Osteocyte (in vitro differentiated cells): ENCODE measurements around the gene BPIFB4. TPM values are rescaled to one million over a fixed set of nuclear protein-coding genes. Genes with fewer than 3 reads are reported as not detected.

Experiments used
- DNase-seq: peaks from one replicate; pipeline ENCODE4 v3.0.0; 2021; ENCODE audit warnings: mixed read lengths; ENCODE audit not compliant: unreplicated experiment; ENCODE audit errors: extremely low spot score
- H3K27ac Mint-ChIP-seq: one replicate; pipeline ENCODE4 v1.8.0; 2021; ENCODE audit warnings: mild to moderate bottlenecking, mixed read lengths; ENCODE audit not compliant: unreplicated experiment
- H3K27me3 Mint-ChIP-seq: one replicate; pipeline ENCODE4 v1.8.0; 2021; ENCODE audit warnings: mixed read lengths; ENCODE audit not compliant: unreplicated experiment
- H3K36me3 Mint-ChIP-seq: one replicate; pipeline ENCODE4 v1.8.0; 2021; ENCODE audit warnings: mixed read lengths; ENCODE audit not compliant: unreplicated experiment
- H3K4me1 Mint-ChIP-seq: one replicate; pipeline ENCODE4 v1.8.0; 2021; ENCODE audit warnings: mixed read lengths; ENCODE audit not compliant: unreplicated experiment
- H3K4me3 Mint-ChIP-seq: one replicate; pipeline ENCODE4 v1.8.0; 2021; ENCODE audit warnings: mild to moderate bottlenecking, moderate library complexity, mixed read lengths; ENCODE audit not compliant: unreplicated experiment
- H3K9me3 Mint-ChIP-seq: one replicate; pipeline ENCODE4 v1.8.0; 2021; ENCODE audit warnings: mixed read lengths; ENCODE audit not compliant: unreplicated experiment
- total RNA-seq: library from RNA; stranded (reverse); gene quantifications from 2 replicates; pipeline ENCODE4 v1.2.1, GENCODE V29; 2021
- TF ChIP-seq, protein P1 (sequence below): fragments of 200-600 bp; sonication (generic); IDR thresholded peaks from 2 replicates; pipeline ENCODE4 v1.5.0; 2021; ENCODE audit warnings: antibody characterized with exemption, mild to moderate bottlenecking, moderate library complexity

The BPIFB4 gene
- total RNA-seq, 1 donor from 2014 or later = not detected

DNA sequence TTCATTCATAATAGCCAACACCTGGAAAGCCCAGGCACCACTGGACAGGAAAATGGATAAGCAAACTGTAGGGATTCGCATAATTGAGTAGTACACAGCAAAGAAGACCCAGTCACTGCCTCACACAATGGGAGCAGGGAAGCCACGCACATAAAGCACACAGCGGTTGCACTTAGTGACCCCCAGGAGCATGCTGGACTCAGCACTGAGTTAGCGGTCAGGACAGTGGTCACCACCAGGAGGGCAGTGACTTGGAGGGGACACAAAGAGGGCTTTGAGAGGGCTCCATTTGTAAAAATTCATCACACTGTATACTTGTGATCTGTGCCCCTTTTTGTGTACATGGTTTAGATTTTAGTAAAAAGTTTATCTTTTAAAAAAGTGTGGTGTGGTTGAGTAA lies 28.1 kb upstream of the BPIFB4 start:
- Mint-ChIP-seq H3K36me3 (no peaks in the 10 kb centered on the region), H3K4me1 (no peaks in the 10 kb centered on the region), H3K27ac (no peak overlapping the region), H3K9me3 (peaks cover under 1% of the 10 kb centered on the region), H3K27me3 (no peaks in the 10 kb centered on the region), H3K4me3 (no peak overlapping the region)
- TF ChIP-seq, protein P1, sequence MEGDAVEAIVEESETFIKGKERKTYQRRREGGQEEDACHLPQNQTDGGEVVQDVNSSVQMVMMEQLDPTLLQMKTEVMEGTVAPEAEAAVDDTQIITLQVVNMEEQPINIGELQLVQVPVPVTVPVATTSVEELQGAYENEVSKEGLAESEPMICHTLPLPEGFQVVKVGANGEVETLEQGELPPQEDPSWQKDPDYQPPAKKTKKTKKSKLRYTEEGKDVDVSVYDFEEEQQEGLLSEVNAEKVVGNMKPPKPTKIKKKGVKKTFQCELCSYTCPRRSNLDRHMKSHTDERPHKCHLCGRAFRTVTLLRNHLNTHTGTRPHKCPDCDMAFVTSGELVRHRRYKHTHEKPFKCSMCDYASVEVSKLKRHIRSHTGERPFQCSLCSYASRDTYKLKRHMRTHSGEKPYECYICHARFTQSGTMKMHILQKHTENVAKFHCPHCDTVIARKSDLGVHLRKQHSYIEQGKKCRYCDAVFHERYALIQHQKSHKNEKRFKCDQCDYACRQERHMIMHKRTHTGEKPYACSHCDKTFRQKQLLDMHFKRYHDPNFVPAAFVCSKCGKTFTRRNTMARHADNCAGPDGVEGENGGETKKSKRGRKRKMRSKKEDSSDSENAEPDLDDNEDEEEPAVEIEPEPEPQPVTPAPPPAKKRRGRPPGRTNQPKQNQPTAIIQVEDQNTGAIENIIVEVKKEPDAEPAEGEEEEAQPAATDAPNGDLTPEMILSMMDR = no peak
- DNase-seq = no peak

DNA sequence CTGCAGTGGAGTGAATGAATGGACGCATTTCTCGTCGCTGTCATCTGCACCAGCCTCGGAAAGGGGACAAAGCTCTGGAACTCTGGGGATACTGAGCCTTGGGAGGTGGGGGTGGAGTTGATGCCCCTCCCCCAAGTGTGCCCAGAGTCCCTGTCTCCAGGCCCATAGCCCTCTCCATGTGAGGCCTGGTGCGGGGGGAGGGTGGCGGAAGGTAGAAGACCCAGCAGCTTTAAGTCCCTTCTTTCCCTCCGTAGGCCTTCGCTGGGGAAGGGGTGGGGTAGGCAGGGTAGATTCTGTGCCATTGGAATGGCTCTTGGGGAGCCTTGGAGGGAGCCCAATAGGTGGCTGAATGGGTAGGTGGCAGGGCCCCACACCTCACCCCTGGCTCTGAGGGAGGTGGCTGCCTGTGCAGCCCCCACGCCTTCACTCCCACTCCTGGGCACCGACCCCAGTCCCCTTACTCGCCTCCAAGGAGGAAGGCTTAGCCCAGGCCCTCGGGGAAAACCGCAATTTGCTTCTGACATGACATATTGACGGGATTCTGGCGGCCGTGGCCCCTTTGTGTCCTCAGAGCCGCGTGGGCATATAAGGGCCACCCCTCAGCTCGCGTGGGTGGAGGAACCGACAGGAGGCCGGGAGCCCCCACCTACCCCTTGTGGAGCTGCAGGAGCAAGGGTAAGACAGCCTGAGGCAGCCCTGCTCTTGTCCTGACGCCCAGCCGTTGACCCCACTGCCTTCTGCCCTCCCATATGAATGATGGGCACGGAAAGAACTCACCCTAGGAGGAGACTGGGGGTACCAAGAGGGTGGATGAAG lies 25.9 kb upstream of the BPIFB4 start, which contains the start of gene BPIFB3:
BPIFB3 (plus strand) TSS at position 613 of the 816 bp plus-strand sequence. CDS start 1,533 bp downstream, outside the sequence.
- H3K4me1 Mint-ChIP-seq = no peaks in the 10 kb centered on the region
- DNase-seq = no peak
- no peaks in the 10 kb centered on the region for H3K9me3 Mint-ChIP-seq

DNA sequence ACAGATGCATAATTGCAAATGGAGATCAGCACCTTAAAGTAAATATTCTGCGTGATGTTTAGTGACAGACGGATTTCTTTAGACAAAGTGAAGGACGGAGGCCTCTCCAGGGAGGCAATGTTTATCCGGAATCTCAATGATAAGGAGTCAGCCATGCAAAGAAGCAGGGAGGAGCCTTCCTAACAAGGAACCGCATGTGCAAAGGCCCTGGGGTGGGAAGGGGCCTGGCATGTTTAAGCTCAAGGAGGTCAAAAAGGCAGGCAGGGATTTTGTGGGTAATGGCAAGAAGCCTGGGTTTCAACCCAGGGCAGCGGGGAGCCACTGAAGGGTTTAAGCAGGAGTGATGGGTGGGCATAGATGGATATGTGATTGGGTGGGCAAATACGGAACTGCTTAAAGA lies 25.1 kb upstream of the BPIFB4 start:
- Mint-ChIP-seq H3K4me1 (no peaks in the 10 kb centered on the region), H3K27ac (no peak overlapping the region), H3K27me3 (peaks cover 3% of the 10 kb centered on the region), H3K36me3 (no peaks in the 10 kb centered on the region), H3K4me3 (no peak overlapping the region), H3K9me3 (no peaks in the 10 kb centered on the region)
- TF ChIP-seq, protein P1 = no peak
- DNase-seq = no peak

More for the DNA sequence above, 25.9 kb upstream of the BPIFB4 start, which contains the start of gene BPIFB3:
- no peak within 1 kb of the TSS for H3K4me3 Mint-ChIP-seq
- TF ChIP-seq, protein P1 = no peak
- H3K27me3 Mint-ChIP-seq = peaks cover under 1% of the 10 kb centered on the region
- no peaks in the 10 kb centered on the region for H3K36me3 Mint-ChIP-seq
- no peak within 1 kb of the TSS for H3K27ac Mint-ChIP-seq

DNA sequence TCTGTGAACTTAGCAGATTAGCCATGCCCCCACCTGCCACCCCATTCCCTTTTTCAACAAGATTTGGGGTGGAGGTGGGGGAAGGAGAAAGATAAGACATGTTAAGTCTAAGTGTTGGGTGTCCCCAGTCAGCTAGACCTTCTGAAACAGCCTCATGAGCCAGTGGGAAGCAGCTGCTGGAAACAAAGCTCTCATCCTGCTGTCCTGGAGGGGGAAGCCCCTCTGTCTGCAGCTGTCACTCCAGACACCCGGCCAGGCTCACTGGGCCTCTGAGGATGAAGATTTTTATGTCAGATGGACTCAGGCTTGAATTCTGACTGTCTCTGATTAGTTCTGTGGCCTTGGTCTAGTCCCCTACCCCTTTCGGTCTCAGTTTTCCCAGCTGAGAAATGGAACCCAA lies 24.7 kb upstream of the BPIFB4 start:
- H3K4me3 Mint-ChIP-seq = no peak overlapping the region
- no peaks in the 10 kb centered on the region for H3K9me3 Mint-ChIP-seq
- TF ChIP-seq, protein P1 = no peak
- no peaks in the 10 kb centered on the region for H3K4me1 Mint-ChIP-seq
- no peak overlapping the region for H3K27ac Mint-ChIP-seq
- DNase-seq = no peak
- H3K36me3 Mint-ChIP-seq = no peaks in the 10 kb centered on the region
- peaks cover 3% of the 10 kb centered on the region for H3K27me3 Mint-ChIP-seq

DNA sequence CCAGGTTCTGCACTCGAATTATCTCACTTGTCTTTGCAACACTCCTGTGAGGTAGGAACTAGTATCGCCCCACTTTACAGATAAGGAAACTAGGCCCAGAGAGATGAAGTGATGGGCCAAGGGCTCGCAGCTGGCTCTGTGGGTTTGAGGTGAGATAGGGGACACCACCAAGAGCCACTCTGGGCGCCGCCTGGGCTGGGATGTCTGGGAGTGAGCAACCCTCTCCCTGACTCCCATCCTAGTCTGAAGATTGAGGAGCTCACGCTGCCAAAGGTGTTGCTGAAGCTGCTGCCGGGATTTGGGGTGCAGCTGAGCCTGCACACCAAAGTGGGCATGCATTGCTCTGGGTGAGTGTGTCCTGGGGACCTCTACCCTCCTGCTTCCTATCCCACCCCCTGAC lies 20.3 kb upstream of the BPIFB4 start:
- H3K27ac Mint-ChIP-seq = no peak overlapping the region
- DNase-seq = no peak
- no peak overlapping the region for H3K4me3 Mint-ChIP-seq
- no peaks in the 10 kb centered on the region for H3K36me3 Mint-ChIP-seq
- TF ChIP-seq, protein P1 = no peak
- no peaks in the 10 kb centered on the region for H3K4me1 Mint-ChIP-seq
- peaks cover 6% of the 10 kb centered on the region for H3K27me3 Mint-ChIP-seq
- no peaks in the 10 kb centered on the region for H3K9me3 Mint-ChIP-seq
